Measurements from ENCODE around the gene SIX4. TPM values are rescaled to one million over a fixed set of nuclear protein-coding genes. Genes with fewer than 3 reads are reported as not detected.

SIX4 gene
- total RNA-seq, 1 donor from 2014 or later, result 18.0 TPM

DNA sequence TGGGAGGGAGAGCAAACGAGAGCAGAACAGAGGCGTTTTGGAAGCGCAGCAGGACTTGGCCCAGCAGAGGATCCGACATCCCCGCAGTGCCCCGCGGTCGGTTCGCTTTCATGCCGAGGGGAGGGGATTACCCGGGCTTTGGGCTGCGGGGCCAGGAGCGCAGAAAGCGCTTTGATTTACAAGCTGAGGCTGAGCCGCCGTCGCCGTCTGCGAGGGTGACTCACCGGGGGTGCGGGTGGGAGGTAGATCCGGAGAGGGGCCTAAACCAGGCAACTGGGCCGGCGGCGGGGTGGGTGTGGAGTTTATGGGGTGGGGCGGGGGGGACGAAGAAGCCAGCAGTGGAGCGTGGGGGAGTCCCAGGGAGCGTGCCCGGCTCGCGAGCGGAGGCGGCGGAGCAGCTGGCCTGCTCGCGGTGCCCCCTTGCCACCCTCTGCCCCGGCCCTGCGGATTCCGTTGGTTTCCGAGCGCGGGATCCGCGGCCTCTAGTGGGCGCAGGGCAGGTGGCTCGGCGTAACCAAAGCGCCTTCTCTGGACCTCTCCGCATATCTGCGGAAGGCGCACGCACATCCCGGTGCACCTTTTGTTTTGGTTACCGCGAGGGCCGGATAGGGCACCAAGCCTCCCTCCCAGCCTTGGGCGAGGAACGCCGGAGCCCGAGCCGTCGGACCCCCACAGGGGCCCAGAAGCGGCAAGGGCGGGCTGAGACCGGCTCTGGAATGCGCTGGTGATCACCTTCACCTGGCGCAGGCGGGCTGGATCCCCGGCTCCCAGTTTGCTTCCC is 2.6 kb downstream of the SIX4 start:
- Mint-ChIP-seq H3K27me3 (ENCODE audit: low read depth) (peaks cover 2% of the 10 kb centered on the region), H3K9me3 (no peaks in the 10 kb centered on the region)

DNA sequence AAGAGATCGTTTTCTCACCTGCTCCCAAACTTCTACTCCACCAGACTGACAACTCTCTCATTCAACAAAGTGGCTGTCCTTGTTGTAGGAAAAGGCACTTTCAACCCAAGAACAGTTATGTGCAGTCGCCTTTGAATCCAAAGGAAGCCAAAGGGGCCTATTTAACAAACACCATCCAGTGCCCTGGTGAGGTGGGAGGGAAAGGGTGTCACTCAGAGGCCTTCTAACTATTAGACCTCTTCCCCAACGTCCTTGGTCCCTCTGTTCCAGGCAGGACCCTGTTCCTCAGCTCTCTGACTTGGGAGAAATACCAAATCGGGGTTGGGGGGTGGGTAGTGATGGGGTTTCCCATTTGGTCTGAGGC is 3.2 kb downstream of the SIX4 start:
- H3K4me1 Mint-ChIP-seq, result peaks cover 26% of the 10 kb centered on the region
- peak overlapping the region; percentile 93 for H3K4me3 Mint-ChIP-seq
- peak overlapping the region; percentile 92 for H3K27ac Mint-ChIP-seq
- H3K36me3 Mint-ChIP-seq, result peaks cover 5% of the 10 kb centered on the region
- H3K9me3 Mint-ChIP-seq, result no peaks in the 10 kb centered on the region
- peaks cover 2% of the 10 kb centered on the region for H3K27me3 Mint-ChIP-seq (ENCODE audit: low read depth)
- TF ChIP-seq, protein P1, sequence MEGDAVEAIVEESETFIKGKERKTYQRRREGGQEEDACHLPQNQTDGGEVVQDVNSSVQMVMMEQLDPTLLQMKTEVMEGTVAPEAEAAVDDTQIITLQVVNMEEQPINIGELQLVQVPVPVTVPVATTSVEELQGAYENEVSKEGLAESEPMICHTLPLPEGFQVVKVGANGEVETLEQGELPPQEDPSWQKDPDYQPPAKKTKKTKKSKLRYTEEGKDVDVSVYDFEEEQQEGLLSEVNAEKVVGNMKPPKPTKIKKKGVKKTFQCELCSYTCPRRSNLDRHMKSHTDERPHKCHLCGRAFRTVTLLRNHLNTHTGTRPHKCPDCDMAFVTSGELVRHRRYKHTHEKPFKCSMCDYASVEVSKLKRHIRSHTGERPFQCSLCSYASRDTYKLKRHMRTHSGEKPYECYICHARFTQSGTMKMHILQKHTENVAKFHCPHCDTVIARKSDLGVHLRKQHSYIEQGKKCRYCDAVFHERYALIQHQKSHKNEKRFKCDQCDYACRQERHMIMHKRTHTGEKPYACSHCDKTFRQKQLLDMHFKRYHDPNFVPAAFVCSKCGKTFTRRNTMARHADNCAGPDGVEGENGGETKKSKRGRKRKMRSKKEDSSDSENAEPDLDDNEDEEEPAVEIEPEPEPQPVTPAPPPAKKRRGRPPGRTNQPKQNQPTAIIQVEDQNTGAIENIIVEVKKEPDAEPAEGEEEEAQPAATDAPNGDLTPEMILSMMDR (IDR thresholded peaks at IDR 0.05; ENCODE audit: unreplicated experiment), result no peak
- no peak for DNase-seq (ENCODE audit: low spot score in 2 of 2, unreplicated experiment in 2 of 2)

More for the DNA sequence above, 2.6 kb downstream of the SIX4 start:
- TF ChIP-seq, protein P1 (IDR thresholded peaks at IDR 0.05; ENCODE audit: unreplicated experiment), result peak; percentile 24
- peak overlapping the region; percentile 96 for H3K27ac Mint-ChIP-seq
- H3K4me3 Mint-ChIP-seq, result peak overlapping the region; percentile 93
- H3K36me3 Mint-ChIP-seq, result peaks cover 5% of the 10 kb centered on the region
- DNase-seq (ENCODE audit: low spot score in 2 of 2, unreplicated experiment in 2 of 2), result peak; percentile 56 to 79
- peaks cover 26% of the 10 kb centered on the region for H3K4me1 Mint-ChIP-seq

GRCh38 chr14:60720391-60720790 is 3.8 kb downstream of the SIX4 start:
- H3K27me3 Mint-ChIP-seq (ENCODE audit: low read depth), result peaks cover 2% of the 10 kb centered on the region
- no peaks in the 10 kb centered on the region for H3K9me3 Mint-ChIP-seq
- peaks cover 26% of the 10 kb centered on the region for H3K4me1 Mint-ChIP-seq

GRCh38 chr14:60713513-60713912 is 10.6 kb downstream of the SIX4 start:
- H3K4me3 Mint-ChIP-seq, result no peak overlapping the region
- peaks cover 9% of the 10 kb centered on the region for H3K36me3 Mint-ChIP-seq
- no peaks in the 10 kb centered on the region for H3K27me3 Mint-ChIP-seq (ENCODE audit: low read depth)
- no peak overlapping the region for H3K27ac Mint-ChIP-seq
- DNase-seq (ENCODE audit: low spot score in 2 of 2, unreplicated experiment in 2 of 2), result no peak
- H3K4me1 Mint-ChIP-seq, result peaks cover 4% of the 10 kb centered on the region
- H3K9me3 Mint-ChIP-seq, result no peaks in the 10 kb centered on the region
- TF ChIP-seq, protein P1 (IDR thresholded peaks at IDR 0.05; ENCODE audit: unreplicated experiment), result no peak

More at GRCh38 chr14:60720391-60720790, 3.8 kb downstream of the SIX4 start:
- H3K4me3 Mint-ChIP-seq, result peak overlapping the region; percentile 93
- H3K36me3 Mint-ChIP-seq, result peaks cover 5% of the 10 kb centered on the region
- TF ChIP-seq, protein P1 (IDR thresholded peaks at IDR 0.05; ENCODE audit: unreplicated experiment), result no peak
- no peak overlapping the region for H3K27ac Mint-ChIP-seq
- no peak for DNase-seq (ENCODE audit: low spot score in 2 of 2, unreplicated experiment in 2 of 2)

DNA sequence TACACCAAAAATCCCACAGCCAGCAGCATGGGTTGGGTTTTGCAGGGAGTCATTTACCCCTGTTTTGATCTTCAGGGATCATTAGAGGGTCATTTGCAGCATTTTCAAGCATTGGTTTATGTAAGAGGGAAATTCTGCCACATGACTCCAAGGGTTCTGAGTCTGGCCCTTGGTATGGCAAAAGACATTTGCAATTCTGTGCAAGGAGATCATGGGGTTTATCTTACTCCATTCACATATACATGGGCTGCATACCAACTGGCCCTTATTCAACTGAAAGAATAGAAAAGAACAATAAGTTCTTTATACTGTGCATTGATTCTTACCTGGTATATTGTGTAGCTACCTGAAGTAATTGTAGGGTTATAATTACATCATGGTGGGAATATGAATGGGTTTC is 13.7 kb downstream of the SIX4 start:
- TF ChIP-seq, protein P1 (IDR thresholded peaks at IDR 0.05; ENCODE audit: unreplicated experiment), result no peak
- Mint-ChIP-seq H3K27me3 (ENCODE audit: low read depth) (no peaks in the 10 kb centered on the region), H3K27ac (no peak overlapping the region), H3K4me3 (no peak overlapping the region), H3K4me1 (no peaks in the 10 kb centered on the region), H3K36me3 (peaks cover 5% of the 10 kb centered on the region), H3K9me3 (no peaks in the 10 kb centered on the region)
- no peak for DNase-seq (ENCODE audit: low spot score in 2 of 2, unreplicated experiment in 2 of 2)

All from mesothelial cell of epicardium (in vitro differentiated cells).